NCI-H2029 treated with DMSO at 0.1 percent for 48 hours (cell line): Measurements from ENCODE around the gene GPD1.
"Not testable (repeated sequence)": the region's sequence is repeated elsewhere in the genome, so short reads cannot be mapped to it uniquely, and the experiment has no call there.

Source experiments
- DNase-seq: peaks from one replicate; lab custom pipeline; 2025; lab: John Stamatoyannopoulos, UW

GPD1 gene

DNA sequence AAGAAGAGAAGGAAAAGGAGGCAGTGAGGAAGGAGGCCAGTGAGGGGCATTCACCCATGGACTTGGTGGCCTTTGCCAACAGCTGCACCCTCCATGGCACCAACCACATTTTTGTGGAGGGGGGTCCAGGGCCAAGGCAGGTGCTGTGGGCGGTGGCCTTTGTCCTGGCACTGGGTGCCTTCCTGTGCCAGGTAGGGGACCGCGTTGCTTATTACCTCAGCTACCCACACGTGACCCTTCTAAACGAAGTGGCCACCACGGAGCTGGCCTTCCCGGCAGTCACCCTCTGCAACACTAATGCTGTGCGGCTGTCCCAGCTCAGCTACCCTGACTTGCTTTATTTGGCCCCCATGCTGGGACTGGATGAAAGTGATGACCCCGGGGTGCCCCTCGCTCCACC is 30.1 kb upstream of the GPD1 start:
- DNase-seq = no peak

DNA sequence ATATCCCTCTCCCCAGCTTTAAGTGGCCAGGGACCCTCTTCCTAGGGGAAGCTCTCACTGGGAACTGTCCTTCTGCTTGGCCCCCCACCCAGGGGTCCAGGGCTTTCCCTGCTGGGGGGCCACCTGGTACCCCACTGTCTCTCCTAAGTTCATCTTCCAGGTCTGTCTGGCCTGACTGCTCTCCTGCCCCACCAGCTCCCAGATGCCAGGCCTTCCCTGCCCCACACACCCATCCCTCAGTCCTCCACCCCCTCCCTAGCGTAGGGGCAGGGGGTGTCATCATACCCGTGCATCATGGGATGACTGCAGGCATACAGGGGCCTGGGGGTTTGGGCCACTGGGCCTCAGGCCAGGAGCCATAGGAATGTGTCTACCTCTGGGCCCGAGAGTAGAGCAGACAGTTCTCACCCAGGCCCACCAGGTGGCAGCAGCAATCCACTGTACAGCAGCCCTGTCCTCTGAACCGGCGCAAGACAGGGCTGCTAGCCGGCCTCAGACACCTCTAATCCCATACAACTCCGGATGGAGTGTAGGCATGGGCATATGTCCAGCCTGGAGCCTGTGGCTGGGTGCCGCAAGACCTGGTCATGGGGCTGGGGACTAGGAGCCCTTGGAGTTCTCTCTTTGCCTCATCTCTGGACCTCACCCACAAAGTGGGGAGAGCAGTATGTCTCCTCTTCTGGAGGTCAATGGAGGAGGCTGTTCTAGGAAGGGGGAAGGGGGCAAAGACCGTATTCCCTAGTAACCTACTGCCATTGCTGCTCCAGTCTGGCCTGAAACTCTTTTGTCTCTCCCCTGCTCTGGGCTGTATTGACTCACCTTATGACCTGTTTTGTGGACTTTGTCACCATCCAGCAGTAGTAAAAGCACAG is 28.6 kb upstream of the GPD1 start:
- peak; percentile 62 for DNase-seq

DNA sequence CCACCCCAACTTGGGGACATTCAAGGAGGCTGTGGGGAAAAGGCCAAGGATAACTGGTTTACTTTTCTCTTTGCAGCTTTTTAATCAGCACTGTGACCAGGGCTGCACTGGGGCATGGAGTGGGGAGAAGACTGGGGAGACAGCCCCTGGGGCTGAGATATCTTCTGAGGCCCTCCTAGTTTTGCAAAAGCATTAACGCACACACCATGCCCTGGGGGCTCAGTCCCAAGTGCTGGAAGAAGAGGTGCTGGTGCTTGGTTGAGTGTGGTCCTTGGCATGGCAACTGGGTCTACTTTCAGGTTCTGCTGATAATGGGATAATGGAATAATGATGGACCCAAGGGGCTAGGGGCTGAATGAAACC is 28.0 kb upstream of the GPD1 start:
- DNase-seq = no peak

DNA sequence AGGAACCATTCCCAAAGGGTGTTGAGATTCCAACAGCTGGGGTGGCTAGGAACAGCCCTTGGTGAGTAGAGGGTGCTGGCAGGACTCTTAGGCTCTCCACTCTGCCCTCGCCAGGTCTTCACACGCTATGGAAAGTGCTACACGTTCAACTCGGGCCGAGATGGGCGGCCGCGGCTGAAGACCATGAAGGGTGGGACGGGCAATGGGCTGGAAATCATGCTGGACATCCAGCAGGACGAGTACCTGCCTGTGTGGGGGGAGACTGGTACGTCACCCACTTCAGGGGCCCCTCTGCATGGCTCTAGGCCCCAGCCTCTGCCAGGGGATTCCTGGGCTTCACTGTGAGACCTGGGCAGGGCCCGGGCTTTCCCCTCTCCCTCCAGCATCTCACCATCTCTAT is 26.7 kb upstream of the GPD1 start:
- no peak for DNase-seq

GRCh38 chr12:50078281-50078680 is 25.5 kb upstream of the GPD1 start:
- no peak for DNase-seq

DNA sequence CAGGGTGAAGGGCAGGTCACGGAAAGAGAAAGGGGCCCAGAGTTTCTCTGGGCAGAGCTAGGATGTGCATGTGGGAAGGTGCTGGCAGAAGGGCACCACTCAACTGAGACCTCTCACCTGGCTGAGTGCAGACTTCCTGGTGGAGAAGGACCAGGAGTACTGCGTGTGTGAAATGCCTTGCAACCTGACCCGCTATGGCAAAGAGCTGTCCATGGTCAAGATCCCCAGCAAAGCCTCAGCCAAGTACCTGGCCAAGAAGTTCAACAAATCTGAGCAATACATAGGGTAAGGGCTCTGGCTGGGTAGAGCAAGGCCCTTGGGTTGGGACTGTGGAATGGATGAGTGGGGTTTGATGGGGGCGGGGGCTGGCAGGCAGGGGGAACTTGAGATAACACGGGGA is 24.0 kb upstream of the GPD1 start:
- no peak for DNase-seq

DNA sequence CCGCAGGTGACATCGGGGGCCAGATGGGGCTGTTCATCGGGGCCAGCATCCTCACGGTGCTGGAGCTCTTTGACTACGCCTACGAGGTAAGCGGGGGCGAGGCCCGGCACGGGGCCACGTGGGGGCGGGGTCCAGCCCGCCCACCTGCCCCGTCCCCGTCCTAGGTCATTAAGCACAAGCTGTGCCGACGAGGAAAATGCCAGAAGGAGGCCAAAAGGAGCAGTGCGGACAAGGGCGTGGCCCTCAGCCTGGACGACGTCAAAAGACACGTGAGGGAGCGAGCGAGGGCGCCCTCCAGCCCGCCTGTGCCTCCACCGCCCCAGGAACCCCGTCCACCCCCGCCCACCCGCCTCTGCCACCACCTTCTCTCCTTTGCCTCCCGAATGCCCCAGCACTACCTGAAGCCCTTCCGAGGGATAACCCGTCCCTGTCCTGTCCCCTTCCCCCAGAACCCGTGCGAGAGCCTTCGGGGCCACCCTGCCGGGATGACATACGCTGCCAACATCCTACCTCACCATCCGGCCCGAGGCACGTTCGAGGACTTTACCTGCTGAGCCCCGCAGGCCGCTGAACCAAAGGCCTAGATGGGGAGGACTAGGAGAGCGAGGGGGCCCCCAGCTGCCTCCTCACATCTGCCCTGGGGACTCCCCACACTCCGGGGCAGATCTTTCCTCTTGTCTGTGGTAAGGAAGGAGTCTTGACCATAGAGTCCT is 22.6 kb upstream of the GPD1 start:
- DNase-seq = no peak

- DNase-seq = no peak
These were observed 21.2 kb upstream of the GPD1 start for GRCh38 chr12:50082644-50083043.

GRCh38 chr12:50083301-50083700 is 20.5 kb upstream of the GPD1 start:
- no peak for DNase-seq

- DNase-seq = not testable (repeated sequence)
These were observed 19.4 kb upstream of the GPD1 start for GRCh38 chr12:50084409-50084774.

- DNase-seq = peak; percentile 78
These were observed 18.8 kb upstream of the GPD1 start, which contains the start of gene SMARCD1 for GRCh38 chr12:50084775-50085614. TSS of gene SMARCD1 (plus strand) at chr12:50085342. CDS start at chr12:50085370, 28 bp downstream.

- DNase-seq = no peak
These were observed 18.2 kb upstream of the GPD1 start for GRCh38 chr12:50085615-50086072.

DNA sequence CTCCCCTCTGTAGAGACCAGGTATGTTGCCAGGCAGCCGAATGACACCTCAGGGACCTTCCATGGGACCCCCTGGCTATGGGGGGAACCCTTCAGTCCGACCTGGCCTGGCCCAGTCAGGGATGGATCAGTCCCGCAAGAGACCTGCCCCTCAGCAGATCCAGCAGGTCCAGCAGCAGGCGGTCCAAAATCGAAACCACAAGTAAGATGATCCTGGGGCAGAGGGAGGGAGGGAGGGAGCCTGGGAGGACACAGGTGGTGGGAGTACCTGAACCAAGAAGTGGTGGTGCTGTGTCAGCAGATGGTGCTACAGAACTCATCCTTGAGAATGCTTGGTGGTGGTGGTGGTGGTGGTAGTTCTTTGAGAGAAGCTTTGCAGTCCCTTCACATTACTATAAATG is 17.7 kb upstream of the GPD1 start:
- DNase-seq = no peak

DNA sequence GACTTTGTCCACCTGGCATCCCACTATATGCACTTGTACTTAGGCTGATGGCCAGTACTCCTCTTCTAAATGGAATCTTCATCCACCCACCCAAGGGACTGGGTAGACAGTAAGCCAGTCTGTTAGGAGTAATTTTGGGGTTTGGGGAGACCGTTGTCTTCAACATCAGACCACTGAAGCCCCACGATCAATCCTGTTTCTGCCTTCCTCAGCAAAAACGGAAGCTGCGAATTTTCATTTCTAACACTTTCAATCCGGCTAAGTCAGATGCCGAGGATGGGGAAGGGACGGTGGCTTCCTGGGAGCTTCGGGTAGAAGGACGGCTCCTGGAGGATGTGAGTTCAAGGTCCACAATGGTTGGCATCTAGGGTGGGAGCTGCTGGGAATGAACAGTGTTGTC is 16.7 kb upstream of the GPD1 start:
- no peak for DNase-seq

- DNase-seq = no peak
These were observed 15.8 kb upstream of the GPD1 start for GRCh38 chr12:50087995-50088394.

DNA sequence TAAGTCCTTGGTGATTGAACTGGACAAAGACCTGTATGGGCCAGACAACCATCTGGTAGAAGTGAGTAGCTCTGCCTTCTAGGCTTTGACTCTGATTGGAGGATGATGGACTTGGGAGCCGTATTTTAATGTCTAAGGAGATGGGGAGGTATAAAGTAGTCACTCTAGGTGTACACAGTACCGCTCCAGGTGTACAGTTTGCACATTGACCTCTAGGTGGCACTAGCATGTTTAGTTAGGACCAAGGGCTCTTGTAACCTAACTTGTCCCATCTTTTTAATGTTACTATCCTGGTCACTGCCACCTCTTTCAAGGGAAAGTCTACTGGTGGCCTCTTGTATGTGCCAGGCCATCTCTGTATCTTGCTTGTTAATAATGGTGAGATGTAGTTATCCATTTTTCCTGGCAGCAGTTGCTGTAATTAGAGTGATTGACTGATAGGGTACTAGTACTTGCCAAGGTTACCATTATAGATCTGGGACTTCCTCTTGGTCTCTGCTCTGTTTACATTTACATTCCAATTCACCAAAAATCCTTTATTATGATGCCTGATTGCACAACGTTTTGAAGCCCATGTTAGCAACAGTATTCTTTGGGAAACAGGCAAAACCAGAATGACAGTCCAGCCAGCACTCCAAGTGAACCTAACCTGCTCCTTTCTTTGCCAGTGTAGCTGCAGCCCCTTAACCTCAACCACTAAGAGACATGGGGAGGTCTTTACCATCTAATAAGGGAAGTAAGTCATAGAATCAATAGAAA is 15.1 kb upstream of the GPD1 start:
- DNase-seq = peak; percentile 65

GRCh38 chr12:50089730-50090129 is 14.1 kb upstream of the GPD1 start:
- no peak for DNase-seq

DNA sequence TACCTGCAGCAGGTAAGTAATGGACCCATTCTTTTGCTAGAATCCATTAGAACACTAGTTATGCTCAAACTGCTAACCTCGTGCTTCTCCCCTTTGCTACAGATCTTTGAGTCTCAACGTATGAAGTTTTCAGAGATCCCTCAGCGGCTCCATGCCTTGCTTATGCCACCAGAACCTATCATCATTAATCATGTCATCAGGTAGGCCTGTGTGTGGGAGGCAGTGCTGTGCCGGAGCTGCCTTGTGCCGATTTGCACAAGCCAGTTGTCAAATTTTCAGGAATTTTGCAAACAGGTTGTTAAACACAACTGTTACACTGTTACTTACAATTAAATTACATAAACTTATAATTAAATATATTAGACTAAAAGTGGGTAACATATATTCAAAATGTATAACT is 13.4 kb upstream of the GPD1 start:
- DNase-seq = no peak

- no peak for DNase-seq
These were observed 5.9 kb upstream of the GPD1 start for GRCh38 chr12:50097952-50098351.

GRCh38 chr12:50099302-50100008 is 4.4 kb upstream of the GPD1 start:
- DNase-seq = no peak

GRCh38 chr12:50100561-50100960 is 3.2 kb upstream of the GPD1 start:
- no peak for DNase-seq
